HK-2 (cell line): ENCODE data around the gene THAP5.
A peak's percentile ranks its signal among the peaks of the same experiment; 100 is the strongest.

Source experiments
- DNase-seq: peaks from one replicate; pipeline ENCODE4 v3.0.0-alpha.2; 2018; ENCODE audit not compliant: unreplicated experiment

THAP5 gene, protein sequence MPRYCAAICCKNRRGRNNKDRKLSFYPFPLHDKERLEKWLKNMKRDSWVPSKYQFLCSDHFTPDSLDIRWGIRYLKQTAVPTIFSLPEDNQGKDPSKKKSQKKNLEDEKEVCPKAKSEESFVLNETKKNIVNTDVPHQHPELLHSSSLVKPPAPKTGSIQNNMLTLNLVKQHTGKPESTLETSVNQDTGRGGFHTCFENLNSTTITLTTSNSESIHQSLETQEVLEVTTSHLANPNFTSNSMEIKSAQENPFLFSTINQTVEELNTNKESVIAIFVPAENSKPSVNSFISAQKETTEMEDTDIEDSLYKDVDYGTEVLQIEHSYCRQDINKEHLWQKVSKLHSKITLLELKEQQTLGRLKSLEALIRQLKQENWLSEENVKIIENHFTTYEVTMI

DNA sequence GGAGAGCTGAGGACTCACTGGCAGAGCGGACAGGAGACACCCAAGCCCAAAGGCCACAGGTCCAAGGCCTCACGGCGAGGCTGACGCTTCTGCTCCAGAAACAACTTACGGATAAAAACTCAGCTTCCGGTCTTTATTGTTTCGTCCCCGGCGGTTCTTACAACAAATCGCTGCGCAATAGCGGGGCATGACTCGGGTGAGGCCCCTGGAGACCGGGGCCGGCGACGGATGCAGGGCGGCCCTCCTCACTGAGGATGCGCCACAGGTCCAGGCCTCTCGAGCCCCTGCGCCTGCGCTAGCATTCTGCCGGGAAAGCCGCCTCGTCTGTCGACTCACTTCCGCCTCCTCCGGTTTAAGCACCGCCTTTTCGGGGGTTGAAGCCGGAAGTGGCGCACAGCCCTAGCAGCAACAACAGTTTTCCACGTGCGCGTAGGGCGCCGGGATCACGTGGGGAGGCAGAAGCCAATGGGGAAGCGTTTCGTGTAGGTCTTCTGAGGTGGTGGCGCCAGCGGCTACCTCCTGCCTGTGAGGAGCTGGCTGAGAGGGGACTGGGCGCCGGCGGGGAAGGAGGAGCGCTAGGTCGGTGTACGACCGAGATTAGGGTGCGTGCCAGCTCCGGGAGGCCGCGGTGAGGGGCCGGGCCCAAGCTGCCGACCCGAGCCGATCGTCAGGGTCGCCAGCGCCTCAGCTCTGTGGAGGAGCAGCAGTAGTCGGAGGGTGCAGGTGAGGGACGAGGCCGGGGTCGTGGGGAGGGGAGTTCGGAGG lies at the start of gene THAP5, which contains the start of gene DNAJB9:
Gene THAP5, minus strand, starts transcription at position 326 of the 765 bp plus-strand sequence. Its CDS starts 137 bp downstream, at position 189.
Gene DNAJB9, plus strand, starts transcription at position 494 of the 765 bp plus-strand sequence. CDS start 1,853 bp downstream, outside the sequence.
- peak; percentile 100 for DNase-seq

DNA sequence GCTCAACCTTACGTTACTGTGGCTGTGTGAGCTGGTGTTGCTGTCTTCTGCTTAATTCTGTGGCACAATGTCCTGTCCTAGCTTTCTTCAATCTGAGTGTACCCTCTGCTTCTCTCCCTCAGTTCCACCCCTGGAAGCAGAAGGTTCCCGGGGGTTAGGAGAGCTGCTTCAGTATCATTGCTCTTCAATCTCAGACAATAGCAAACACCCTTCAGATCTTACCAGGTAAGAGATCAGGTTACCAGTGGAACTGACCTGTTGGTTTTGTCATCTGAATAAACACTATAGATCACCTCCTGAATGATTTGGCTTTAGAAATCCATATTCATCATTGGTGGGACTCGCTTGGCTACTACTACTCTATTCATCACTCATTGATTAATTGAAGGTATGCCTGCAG lies 48.5 kb upstream of the THAP5 start:
- DNase-seq, result no peak

DNA sequence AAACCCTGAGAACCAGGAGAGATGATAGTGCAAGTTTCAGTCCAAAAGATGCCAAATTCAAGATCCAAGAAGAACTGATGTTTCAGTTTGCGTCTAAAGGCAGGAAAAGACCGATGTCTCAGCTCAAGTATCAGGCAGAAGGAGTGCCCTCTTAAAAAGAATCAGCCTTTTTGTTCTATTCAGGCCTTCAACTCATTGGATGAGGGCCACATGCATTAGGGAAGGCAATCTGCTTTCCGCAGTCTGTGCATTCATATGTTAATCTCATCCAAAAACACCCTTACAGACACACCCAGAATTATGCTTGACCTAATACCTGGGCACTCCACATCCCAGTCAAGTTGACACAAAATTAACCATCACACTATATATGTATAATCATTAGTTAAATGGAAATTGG lies 45.4 kb upstream of the THAP5 start:
- DNase-seq, result no peak

DNA sequence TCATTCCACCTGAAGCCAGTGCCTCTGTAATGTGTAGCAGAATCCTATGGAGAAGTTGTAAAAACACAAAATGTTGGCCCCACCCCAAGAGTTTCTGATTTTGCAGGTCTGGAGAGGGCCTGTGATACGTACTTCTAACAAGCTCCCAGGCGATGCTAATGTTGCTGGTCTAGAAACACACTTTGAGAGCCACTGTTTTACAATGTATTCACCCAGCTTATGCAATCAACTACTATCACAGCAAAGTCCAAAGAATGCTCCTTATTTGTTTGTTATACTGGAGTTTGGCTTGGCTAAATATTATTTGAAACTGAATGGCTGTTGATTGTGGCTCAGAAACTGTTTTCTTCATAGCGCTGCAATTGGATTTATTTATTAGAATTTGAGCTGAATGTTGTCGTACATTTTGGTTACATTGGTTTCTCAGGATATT lies 44.5 kb upstream of the THAP5 start:
- no peak for DNase-seq

DNA sequence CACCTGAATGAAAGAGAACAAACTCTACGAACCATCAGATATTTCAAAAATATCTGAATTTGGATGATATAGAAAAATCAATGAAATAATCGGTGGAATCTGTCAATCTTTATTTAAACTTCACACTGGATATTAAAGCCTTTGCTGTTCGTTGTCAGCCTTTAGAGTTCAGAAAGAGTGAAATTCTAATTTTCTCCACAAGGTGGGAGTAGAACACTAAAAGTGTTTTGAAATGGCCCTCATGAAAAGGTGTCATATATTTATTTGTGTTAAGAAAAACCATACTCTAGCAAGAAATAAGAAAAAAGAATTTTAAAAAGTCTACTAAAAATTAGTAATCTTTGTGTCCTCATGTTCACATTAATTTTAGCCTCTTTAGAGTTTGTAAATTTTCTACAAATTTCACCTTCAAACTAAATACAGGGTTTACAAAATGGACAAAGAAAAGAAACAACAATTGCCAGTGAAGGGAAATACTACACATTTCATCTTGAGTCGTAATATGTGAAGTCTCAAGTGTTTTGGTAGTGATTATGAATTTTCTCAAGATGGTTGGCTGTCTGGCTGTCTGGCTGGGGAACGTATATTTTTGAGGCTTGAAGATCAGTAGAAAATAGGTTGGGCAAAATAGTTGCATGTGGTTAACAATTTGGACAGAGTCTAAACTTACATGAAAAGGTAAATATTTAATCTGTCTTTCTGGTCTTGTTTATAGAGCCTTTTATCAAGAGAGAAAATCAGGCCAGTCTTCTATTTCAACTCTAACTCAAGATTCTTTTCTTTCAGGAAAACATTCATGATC lies 43.8 kb upstream of the THAP5 start:
- no peak for DNase-seq

DNA sequence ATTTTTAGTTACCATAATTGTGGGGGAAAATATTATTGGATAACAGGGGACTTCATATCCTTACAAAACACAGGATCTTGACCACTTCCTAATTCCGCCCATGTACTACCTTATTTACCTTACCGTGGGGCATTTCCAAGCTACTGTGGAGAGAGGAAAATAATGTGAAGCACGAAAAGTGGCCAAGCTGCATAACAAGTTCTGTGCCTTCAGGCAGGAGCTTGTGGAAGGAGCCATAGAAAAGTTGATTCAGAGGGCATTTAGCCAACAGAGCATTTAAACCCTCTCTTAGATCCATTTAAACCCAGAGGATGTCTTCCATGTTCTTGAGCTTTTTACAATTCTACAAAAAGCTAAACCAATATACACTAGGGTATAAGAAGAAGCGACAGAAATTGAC lies 41.8 kb upstream of the THAP5 start:
- no peak for DNase-seq

DNA sequence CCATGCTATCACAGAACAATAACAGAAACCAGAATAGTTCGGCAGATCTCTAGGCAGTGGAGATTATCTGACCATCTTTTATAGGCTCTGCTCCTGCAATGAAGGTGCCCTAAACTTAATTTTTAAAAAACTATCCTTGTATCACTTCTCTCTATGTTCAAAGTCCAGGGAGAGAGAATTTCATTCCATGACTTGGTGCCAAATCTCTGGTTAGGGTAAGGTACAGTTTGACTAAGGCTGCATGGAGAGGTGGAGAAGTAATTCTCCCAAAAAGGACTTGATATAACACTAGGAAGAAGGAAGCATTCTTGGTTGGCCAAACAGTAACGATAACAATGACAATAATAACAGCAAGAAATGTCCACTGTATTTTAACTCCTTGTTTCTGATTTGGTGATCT lies 40.1 kb upstream of the THAP5 start:
- no peak for DNase-seq

DNA sequence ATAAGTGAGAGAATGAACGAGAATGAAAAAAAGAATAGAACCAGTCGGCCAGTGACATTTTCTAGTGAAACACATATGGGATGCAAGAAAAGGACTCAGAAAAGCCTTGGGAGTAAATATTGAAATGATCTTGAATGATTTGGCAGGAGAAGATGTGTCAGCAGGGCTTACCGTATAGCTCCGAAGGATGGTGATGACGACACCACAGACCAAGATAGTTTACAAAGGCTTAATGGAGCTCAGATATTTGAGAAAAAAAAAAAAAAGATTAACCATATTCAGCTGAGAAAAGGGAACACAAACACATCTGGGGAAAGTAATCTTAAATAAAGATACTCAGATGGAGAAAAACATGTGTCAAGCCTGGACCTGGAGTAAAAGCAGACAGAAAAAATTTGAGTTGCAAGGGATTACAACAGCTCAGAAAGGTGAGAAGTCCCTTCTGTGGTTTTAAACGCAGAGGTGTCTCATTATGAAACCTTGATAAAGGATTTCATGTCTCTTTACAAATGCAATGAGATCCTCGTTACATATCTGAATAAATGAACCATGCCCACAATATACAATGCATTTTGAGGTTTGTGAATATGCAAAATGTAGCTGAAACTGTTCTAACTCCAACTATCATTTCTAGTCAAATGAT lies 36.2 kb upstream of the THAP5 start:
- no peak for DNase-seq

DNA sequence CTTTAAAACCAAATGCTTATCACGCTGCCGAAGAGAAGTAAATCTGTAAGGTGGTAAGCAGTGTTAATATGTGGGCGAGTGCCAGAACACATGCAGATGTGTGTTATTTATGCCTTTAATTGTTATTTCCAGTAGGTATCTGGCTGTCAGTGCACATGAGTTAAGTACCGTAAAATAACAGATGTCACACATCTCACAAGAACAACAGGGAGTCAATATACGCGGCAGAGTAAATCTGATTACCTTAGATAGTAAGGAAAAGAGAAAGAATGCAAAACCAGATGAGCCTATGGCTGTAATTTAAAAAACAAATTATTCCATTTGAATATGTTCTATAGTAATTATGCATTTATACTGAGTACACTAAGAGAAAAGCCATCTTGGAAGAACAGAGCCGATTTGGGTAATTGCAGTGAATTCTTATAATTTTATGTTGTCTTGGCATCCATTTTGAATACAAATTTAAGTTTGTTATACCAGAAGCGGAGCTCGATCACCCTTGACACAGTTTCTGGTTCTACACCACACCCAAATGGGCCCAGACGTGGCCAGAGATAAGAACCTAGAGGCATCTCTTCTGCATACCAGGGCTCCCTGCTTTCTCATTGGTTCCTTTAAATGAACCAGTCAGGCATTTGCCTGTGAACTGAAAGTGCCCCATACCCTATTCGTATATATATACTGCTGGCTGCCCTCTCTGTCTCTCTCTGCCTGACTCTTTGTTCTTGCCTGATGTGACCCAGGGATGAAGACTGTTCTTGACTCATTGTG lies 35.0 kb upstream of the THAP5 start:
- DNase-seq, result no peak

DNA sequence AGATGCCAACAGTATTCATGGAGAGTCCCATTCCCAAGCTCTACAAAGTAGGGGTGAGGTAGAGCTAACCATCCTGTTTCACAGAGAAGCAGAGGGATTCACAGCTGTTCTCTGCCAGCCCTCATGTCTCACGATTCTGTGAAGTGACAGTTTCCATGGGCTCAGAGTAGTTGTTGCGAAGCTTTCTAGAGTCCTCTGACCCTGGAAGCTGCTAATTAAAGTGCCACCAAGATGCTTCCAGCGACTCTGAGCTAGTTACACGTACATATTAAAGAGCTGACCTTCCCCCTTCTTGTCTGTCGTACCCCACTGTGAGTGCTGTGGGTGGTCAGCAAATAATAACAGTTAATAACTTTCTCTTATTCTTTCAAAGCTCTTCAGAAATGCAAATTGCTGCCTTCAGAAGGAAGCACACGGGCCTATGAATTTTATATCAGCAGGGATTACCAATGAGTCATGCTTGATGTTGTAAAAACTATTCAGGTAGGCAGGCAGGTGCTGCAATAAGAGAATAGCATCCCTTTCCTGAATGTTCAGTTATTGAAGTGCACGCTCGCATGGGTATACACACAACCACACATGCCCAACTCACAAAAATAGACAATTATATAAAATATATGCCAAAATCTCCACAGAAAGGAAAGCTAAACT lies 34.3 kb upstream of the THAP5 start:
- DNase-seq, result no peak

DNA sequence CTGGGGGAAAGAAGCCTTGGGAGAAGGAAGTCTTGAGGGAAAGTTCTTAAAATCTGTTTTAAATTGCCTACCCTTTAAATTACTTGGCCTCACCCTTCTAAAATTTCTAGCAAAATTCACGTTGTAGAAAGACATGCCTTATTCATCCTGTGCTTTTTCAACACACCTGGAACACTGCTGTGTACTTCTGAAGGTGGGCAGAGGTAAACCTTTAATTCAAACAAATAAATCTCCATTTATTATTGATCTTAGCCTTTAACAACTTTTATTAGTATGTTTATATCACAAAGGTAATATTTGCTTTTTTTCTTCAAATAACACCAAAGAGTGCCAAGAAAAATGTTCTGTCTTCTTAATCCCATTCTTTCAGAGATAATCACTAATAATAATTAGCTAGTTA lies 30.9 kb upstream of the THAP5 start:
- no peak for DNase-seq

DNA sequence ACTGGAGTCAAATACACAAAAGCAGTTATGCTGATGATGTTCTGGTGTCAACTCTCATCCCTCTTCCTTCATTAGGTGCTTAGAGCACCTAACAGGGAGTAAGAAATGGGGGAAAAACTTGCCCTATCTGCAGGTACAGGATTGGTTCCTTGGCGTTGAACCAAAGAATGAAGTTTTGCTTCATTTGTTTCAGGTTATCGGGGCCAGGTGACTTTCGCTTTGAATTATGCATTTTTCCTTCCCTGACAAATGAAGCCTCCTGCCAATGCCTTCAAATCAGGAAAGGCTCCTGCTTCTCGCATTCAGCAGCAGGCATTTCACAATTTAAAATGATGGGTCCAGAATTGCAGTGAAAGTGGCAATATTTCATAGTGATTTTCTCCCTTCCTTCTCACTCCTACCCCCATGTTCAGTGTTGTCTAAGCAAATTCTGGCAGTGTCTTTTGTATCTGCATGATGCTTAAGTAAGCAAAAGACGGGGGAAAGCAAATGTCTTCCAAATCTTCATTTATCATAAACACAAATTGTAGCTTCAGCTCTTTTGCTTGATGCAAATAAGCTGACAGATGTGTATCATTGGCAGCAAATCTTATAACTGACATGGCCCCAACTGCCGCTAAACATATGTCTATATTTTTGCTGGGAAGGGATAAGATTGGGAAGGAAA lies 29.5 kb upstream of the THAP5 start:
- no peak for DNase-seq

DNA sequence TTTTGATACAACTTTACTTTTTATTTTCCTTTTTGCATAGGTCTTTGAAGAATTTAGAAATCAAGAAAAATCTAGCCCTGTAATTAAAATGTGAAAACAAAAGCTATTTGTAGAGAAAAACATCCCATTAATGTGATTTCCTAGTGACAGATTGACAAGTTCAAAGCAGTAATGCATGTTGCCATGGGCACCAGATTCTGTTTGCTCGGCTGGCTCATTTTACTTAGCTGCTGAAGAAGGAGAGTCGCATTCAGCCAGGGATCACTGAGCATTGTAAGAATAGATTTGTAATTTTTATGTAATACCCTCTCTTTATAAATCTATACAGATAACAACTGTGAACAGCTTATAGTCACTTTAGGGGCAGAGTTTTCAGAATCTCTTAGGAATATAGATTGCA lies 28.6 kb upstream of the THAP5 start:
- DNase-seq, result no peak

DNA sequence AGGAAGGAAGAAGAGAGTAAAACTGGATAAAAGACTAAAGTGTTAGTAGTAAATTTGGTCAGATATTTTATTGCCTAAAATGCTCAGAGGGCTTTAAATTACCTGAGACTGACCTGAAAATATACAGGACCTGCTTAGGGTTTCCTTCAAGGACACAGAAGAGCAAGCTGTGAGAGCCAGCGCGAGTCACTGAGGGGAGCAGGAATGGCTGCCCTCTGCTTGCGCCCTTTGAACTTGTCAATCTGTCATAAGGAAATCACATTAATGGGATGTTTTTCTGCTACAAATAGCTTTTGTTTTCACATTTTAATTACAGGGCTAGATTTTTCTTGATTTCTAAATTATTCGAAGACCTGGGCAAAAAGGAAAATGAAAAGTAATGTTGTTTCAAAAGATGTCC lies 27.1 kb upstream of the THAP5 start:
- no peak for DNase-seq

DNA sequence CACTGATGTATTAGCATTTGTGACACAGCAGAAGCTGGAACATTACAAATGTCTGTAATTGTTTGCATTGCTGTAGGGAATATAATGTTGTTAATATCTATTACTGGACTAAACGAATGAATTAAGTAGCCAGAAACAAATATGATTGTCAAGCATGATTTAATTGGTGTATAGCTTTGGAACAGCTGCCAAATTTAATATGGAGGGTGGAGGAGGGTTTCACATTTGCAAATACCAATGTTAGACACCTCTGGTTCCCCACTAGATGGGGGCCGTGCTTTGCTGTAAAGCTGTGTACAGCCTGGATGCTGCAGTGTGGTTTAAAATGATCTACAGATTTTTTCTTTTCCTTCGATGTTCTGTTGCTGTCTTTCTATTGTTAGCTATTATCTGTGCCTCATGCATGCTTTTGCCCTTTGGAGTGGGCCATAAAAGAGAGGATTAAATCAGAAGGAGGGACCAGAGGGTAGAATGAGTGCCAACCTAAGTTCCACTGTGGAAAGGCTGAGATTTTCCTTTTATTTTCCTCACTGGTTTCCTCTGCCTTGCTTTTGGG lies 23.2 kb upstream of the THAP5 start:
- no peak for DNase-seq

DNA sequence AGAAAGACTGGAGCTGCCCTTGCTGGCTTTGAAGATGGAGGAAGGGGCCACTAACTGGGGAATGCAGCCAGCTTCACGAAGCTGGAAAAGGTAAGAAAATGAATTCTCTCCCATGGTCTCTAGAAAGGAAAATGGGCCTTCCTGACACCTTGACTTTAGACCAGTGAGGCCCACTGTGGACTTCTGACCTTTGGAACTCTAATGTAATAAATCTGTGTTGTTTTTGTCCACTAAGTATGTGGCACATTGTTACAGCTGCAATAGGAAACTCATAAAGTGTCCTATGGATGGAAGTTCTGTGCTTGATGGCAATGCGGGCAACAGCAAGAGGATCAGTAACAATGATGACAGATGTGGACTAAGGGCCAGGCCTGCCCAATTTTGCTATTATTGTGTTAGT lies 21.1 kb upstream of the THAP5 start:
- DNase-seq, result no peak

DNA sequence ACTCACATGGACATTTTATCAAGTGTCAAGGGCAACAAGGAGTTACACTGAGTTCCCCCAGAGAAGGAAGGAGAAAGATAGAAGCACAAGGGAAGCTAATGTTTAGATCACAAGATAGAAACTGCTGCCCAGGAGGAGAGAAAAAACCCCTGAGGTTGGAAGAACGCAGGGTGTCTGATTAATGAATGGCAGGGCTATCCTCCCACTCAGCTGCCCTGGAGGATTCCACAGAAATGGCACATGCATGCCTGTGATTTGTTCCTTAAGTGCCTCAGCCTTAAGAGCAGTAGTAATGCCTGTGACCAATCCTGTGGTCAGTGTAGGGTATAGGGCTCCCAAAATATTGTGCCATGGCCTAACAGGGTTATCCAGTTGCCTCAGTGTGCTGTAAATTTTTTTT lies 20.4 kb upstream of the THAP5 start:
- peak; percentile 49 for DNase-seq

DNA sequence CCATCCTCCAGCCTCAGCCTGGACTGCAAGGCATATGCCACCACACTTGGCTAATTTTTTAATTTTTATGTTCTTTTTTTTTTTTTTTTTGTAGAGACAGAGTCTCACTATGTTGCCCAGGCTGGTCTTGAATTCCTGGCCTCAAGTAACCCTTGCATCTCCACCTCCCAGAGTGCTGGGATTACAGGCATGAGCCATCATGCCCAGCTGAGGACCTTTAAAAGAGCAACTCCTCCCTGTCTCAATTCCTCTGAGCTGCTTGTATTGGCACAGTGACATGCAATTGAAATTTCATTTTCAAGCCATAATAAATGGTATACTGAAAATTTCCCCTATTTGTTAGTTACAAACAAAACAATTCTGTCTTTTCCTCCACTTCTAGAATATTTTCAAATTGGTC lies 19.7 kb upstream of the THAP5 start:
- no peak for DNase-seq

DNA sequence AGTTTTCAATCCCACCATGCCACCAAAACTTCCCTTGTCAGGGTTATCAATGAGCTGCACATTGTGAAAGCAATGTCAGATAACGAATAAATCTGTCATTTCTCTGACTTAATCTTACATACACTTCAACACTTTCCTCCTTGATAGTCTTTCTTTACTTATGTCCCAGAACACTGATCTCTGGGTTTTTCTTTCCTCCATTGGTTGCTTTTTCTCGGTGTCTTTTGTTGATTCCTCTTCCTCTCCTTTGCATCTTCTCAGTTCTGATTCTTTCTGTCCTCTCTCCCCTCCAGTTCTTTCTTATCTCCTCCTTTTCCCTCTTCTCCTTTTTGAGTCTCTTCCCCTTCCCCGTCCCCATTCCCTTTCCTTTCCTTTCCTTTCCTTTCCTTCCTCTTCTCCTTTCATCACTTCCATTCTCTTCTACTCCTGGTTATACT lies 16.8 kb upstream of the THAP5 start:
- no peak for DNase-seq

DNA sequence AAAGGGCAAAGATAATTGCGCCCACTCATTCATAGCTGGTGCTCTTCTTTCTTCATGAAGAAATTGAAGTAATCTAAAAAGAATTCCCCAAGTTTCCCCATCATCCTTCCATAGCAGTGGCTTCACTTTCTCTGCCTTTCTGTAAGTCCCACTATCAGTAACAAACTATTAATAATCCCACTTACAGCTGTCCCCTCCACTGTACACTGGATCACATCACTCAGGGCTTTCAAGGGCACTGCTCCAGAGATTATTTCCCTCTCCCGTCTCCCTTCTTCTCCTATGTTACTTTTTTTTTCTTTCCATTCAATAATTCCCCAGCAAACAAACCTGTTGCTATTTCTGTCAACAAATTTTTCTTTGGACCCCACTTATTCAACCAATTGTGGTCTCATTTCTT lies 16.3 kb upstream of the THAP5 start:
- DNase-seq, result no peak
